ENCODE results near the gene LRCH1. TPM values are rescaled to one million over a fixed set of nuclear protein-coding genes. Genes with fewer than 3 reads are reported as not detected.
A peak's percentile ranks its signal among the peaks of the same experiment; 100 is the strongest.

LRCH1 gene
- total RNA-seq, 1 donor, result 6.9 TPM

DNA sequence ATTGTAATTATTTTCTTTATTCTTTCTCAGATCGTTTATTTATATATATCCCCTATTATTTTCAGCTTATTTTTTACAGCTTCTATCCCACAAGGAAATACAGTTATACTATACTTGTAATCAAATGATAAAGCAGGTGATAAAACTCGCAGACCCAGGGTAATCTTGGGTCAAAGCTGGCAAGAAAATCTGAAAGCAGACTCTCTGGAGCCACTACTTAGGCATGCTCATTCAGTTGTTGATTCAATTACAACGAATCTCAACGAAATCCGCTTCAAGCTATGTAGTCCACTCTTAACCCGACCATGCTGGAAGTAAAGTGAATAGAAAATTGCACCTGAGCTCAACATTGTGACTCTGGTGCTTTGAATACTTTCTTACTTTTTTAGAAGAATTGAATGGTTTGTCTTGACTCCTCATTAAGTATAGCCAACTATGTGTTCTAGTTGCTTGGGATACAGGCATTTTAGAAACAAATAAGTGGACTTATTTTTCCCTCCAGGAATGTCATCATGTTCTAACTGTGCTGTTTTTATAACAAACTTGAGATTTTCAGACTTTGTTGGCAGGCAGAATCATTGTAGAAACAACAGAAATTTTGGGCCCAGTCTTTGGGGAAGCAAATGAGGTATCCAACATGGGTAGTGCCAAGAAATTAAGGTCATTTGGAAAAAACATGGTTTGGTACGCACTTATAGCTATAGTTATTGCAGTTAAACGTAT lies 222.6 kb downstream of the LRCH1 start:
- Histone ChIP-seq H3K9me3 (ENCODE audit: low read depth, low read length) (no peaks in the 10 kb centered on the region), H3K36me3 (ENCODE audit: insufficient read depth, low read length) (peaks cover 51% of the 10 kb centered on the region), H3K4me3 (ENCODE audit: insufficient read depth, low read length) (no peak overlapping the region), H3K4me1 (ENCODE audit: insufficient read depth, low read length) (peaks cover 11% of the 10 kb centered on the region), H4K20me1 (ENCODE audit: insufficient read depth, low read length) (peaks cover 2% of the 10 kb centered on the region), H3K79me2 (ENCODE audit: insufficient read depth, low read length) (no peaks in the 10 kb centered on the region), H3K27ac (ENCODE audit: low read depth, low read length) (no peak overlapping the region), H3K4me2 (ENCODE audit: insufficient read depth, low read length) (no peak overlapping the region), H2AFZ (ENCODE audit: low read length) (no peak overlapping the region), H3K27me3 (ENCODE audit: insufficient read depth, low read length) (no peaks in the 10 kb centered on the region)
- TF ChIP-seq, protein P1, sequence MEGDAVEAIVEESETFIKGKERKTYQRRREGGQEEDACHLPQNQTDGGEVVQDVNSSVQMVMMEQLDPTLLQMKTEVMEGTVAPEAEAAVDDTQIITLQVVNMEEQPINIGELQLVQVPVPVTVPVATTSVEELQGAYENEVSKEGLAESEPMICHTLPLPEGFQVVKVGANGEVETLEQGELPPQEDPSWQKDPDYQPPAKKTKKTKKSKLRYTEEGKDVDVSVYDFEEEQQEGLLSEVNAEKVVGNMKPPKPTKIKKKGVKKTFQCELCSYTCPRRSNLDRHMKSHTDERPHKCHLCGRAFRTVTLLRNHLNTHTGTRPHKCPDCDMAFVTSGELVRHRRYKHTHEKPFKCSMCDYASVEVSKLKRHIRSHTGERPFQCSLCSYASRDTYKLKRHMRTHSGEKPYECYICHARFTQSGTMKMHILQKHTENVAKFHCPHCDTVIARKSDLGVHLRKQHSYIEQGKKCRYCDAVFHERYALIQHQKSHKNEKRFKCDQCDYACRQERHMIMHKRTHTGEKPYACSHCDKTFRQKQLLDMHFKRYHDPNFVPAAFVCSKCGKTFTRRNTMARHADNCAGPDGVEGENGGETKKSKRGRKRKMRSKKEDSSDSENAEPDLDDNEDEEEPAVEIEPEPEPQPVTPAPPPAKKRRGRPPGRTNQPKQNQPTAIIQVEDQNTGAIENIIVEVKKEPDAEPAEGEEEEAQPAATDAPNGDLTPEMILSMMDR (IDR thresholded peaks at IDR 0.05; ENCODE audit: extremely low read depth, low read depth, low read length), result no peak
- no peak for DNase-seq (ENCODE audit: insufficient read length, low spot score, missing footprints)

DNA sequence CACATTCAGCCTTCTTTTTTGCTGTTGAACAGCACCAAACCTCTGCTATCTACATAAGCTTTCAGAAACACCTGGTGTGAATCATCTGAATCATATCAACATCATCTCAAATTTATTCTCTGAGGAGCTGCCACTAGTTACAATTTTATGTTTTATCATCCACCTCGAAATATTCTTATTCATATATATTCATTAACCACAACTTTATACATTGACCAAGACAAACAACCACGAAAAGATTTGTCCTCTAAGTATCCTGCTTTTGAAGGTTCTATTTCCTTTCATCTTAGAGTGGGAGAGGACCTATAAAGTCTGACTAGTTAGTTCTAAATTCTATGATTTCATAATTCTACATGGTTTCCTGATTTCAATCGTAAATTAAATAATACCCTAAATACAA lies 225.1 kb downstream of the LRCH1 start:
- Histone ChIP-seq H3K27me3 (ENCODE audit: insufficient read depth, low read length) (no peaks in the 10 kb centered on the region), H3K36me3 (ENCODE audit: insufficient read depth, low read length) (peaks cover 58% of the 10 kb centered on the region), H3K9me3 (ENCODE audit: low read depth, low read length) (no peaks in the 10 kb centered on the region), H3K4me3 (ENCODE audit: insufficient read depth, low read length) (no peak overlapping the region), H3K27ac (ENCODE audit: low read depth, low read length) (peak overlapping the region; percentile 40), H3K4me1 (ENCODE audit: insufficient read depth, low read length) (peaks cover 11% of the 10 kb centered on the region), H3K4me2 (ENCODE audit: insufficient read depth, low read length) (peak overlapping the region; percentile 9), H2AFZ (ENCODE audit: low read length) (no peak overlapping the region), H4K20me1 (ENCODE audit: insufficient read depth, low read length) (peaks cover 2% of the 10 kb centered on the region), H3K79me2 (ENCODE audit: insufficient read depth, low read length) (peaks cover 2% of the 10 kb centered on the region)
- DNase-seq (ENCODE audit: insufficient read length, low spot score, missing footprints), result no peak
- TF ChIP-seq, protein P1 (IDR thresholded peaks at IDR 0.05; ENCODE audit: extremely low read depth, low read depth, low read length), result no peak

DNA sequence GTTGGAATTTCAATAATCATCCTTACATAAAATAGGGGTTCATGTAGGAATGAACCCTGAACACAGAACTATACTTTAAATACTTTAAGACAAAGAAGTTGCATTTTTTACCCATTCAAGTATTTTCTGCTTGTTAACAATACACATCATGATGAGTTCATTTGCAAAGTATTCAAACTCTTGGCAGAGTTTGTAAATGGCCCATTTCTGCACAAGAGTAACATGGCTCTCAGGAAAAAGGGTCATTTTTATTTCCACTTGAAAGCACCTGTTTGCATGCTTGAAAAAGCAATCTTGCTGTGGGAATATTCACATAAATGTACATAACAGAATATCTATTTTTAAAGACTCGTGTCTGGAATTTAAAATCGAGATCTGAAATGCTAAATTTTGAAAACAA lies 225.9 kb downstream of the LRCH1 start:
- Histone ChIP-seq H3K4me1 (ENCODE audit: insufficient read depth, low read length) (peaks cover 11% of the 10 kb centered on the region), H3K27ac (ENCODE audit: low read depth, low read length) (peak overlapping the region; percentile 40)
- no peak for DNase-seq (ENCODE audit: insufficient read length, low spot score, missing footprints)

DNA sequence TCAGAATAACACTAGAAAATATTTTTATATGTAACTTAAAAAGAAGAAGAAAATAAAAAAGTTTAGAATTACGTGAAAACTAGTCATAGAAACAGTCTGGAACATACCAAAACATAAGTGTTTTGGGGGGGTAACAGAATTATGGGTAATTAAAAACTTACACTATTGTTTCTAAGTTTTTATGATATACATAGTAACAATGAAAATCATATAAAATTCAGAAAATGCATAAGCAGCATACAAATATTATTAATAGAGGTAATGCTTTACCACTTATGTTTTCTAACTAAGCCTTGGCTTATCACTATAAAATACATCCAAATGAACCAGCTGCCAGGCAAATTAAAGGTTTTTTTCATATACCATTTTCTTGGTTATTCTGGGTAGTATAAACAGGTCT lies 229.1 kb downstream of the LRCH1 start:
- no peak for DNase-seq (ENCODE audit: insufficient read length, low spot score, missing footprints)
- H4K20me1 ChIP-seq (ENCODE audit: insufficient read depth, low read length), result peaks cover 2% of the 10 kb centered on the region
- H3K79me2 ChIP-seq (ENCODE audit: insufficient read depth, low read length), result peaks cover 2% of the 10 kb centered on the region
- H2AFZ ChIP-seq (ENCODE audit: low read length), result no peak overlapping the region
- H3K4me1 ChIP-seq (ENCODE audit: insufficient read depth, low read length), result peaks cover 11% of the 10 kb centered on the region
- TF ChIP-seq, protein P1 (IDR thresholded peaks at IDR 0.05; ENCODE audit: extremely low read depth, low read depth, low read length), result no peak
- H3K4me2 ChIP-seq (ENCODE audit: insufficient read depth, low read length), result no peak overlapping the region
- H3K36me3 ChIP-seq (ENCODE audit: insufficient read depth, low read length), result peaks cover 61% of the 10 kb centered on the region
- H3K27ac ChIP-seq (ENCODE audit: low read depth, low read length), result no peak overlapping the region
- no peaks in the 10 kb centered on the region for H3K27me3 ChIP-seq (ENCODE audit: insufficient read depth, low read length)
- H3K9me3 ChIP-seq (ENCODE audit: low read depth, low read length), result no peaks in the 10 kb centered on the region
- H3K4me3 ChIP-seq (ENCODE audit: insufficient read depth, low read length), result no peak overlapping the region

More for the DNA sequence above, 225.9 kb downstream of the LRCH1 start:
- Histone ChIP-seq H3K9me3 (ENCODE audit: low read depth, low read length) (no peaks in the 10 kb centered on the region), H3K36me3 (ENCODE audit: insufficient read depth, low read length) (peaks cover 54% of the 10 kb centered on the region), H2AFZ (ENCODE audit: low read length) (no peak overlapping the region), H3K4me2 (ENCODE audit: insufficient read depth, low read length) (peak overlapping the region; percentile 9), H4K20me1 (ENCODE audit: insufficient read depth, low read length) (peaks cover 2% of the 10 kb centered on the region), H3K79me2 (ENCODE audit: insufficient read depth, low read length) (peaks cover 2% of the 10 kb centered on the region), H3K4me3 (ENCODE audit: insufficient read depth, low read length) (no peak overlapping the region), H3K27me3 (ENCODE audit: insufficient read depth, low read length) (no peaks in the 10 kb centered on the region)
- TF ChIP-seq, protein P1 (IDR thresholded peaks at IDR 0.05; ENCODE audit: extremely low read depth, low read depth, low read length), result no peak
